ENCODE data around the gene SLC22A8.

Gene SLC22A8

DNA sequence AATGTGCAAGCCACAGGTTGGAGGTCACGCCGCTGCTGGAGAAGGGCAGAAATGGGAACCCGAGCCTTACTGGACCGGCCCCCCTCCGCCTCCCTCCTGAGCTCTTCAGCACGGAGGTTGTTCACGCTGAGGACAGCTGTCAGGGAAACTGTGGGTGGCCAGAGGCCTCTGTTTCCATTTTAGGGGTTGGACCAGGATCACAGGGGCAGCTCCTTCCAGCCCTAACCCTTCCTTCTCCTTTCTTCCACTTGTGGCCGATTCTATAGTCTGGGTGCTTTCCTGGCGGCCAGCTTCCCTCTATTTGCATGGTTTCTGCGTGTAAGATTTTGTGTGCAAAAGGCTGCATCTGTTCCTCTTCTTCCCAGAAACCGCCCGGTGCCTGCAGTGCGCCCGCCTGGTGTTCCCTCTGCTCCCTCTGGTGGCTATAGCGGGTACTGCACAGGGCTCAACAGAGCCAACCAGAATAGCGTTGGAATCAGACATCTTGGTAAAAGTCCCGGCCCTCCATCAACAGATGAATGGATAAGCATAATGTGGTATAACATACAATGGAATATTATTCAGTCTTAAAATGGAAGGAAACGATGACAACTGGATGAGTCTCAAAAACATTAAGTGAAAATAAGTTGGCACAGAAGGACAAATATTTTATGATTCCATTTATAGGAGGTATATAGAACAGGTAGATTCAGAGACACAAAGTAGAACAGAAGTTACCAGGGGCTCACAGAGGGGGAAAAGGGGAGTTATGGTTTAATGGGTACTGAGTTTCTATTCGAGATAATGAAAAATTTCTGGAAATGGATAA lies 8.4 kb upstream of the SLC22A8 start:
- H3K79me1 ChIP-seq (replicated peaks; ENCODE audit: low read length, poor library complexity, severe bottlenecking): no peaks in the 10 kb centered on the region
- WGBS: 27% methylated on average over 17 of the region's 19 CpGs
- no peak overlapping the region for H2BK120ac ChIP-seq (ENCODE audit: low read depth, low read length)
- H3K27ac ChIP-seq (ENCODE audit: low read length, poor library complexity, severe bottlenecking): no peak overlapping the region
- no peak overlapping the region for H2AFZ ChIP-seq (ENCODE audit: low read depth, low read length)
- H2AK5ac ChIP-seq (ENCODE audit: low read length, severe bottlenecking): no peak overlapping the region
- no peak overlapping the region for H3K4me3 ChIP-seq (ENCODE audit: insufficient read depth in 1 of 2, low read depth in 1 of 2, low read length in 2 of 2)
- no peak overlapping the region for H2BK5ac ChIP-seq (ENCODE audit: low read depth, low read length, poor library complexity, severe bottlenecking)
- peaks cover 40 to 41% of the 10 kb centered on the region in 2 experiments for H3K27me3 ChIP-seq (ENCODE audit: control insufficient read depth in 1 of 2, insufficient read depth in 1 of 2, low read length in 2 of 2)
- peaks cover 4% of the 10 kb centered on the region for H3K9me3 ChIP-seq (ENCODE audit: control insufficient read depth, low read length)
- H3K9ac ChIP-seq (ENCODE audit: low read length): no peak overlapping the region
- H3K4ac ChIP-seq (ENCODE audit: low read depth in 1 of 2, low read length in 2 of 2): no peak overlapping the region
- no peak overlapping the region for H4K91ac ChIP-seq (ENCODE audit: low read length)
- H3K23ac ChIP-seq (ENCODE audit: low read length in 2 of 2): no peak overlapping the region
- no peak overlapping the region for H3K14ac ChIP-seq (ENCODE audit: low read length in 2 of 2)
- H2BK15ac ChIP-seq (ENCODE audit: low read depth, poor library complexity, severe bottlenecking): no peak overlapping the region
- no peak overlapping the region for H4K8ac ChIP-seq (ENCODE audit: low read length)
- H3K4me1 ChIP-seq (ENCODE audit: control insufficient read depth, insufficient read depth, low read depth, low read length): peaks cover 9% of the 10 kb centered on the region
- peak overlapping the region; percentile 53 for H3K4me2 ChIP-seq (ENCODE audit: low read length, poor library complexity, severe bottlenecking)
- peak; percentile 64 for DNase-seq
- no peak overlapping the region for H2BK12ac ChIP-seq (ENCODE audit: low read length in 2 of 2)
- no peaks in the 10 kb centered on the region for H3K36me3 ChIP-seq (ENCODE audit: control insufficient read depth in 1 of 2, insufficient read depth in 2 of 2, low read depth in 1 of 2, low read length in 2 of 2)
- no peak overlapping the region for H3K18ac ChIP-seq (ENCODE audit: low read depth in 1 of 2, low read length in 2 of 2)

DNA sequence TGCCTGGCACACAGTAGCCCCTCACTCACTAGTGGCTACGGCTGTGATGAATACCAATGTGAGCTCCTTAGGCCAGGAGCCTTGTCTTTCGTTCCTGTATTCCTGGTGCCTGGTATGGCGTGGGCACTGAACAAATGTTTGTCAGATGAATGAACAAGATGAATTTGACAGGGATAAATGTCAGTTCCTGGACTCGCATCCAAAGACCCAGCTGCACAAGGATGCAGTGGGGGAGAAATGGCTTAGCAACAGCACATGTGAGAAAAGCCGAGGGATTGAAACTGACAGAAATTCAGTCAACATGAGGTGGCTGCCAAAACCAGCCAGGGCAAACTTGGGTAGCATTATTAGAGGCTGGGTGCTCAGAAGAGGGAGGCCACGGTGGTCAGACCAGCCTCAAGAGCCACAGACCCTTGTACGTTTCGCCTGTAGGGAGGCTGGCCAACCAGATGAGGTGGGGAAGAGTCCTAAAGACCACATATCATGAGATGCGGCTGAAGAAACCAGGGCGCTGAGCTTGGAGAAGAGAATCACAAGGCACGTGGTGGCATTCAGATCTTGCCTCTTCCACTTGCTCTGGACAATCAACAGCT lies 7.7 kb upstream of the SLC22A8 start:
- Histone ChIP-seq H3K23ac (ENCODE audit: low read length in 2 of 2) (no peak overlapping the region), H3K9ac (ENCODE audit: low read length) (no peak overlapping the region), H3K9me3 (ENCODE audit: control insufficient read depth, low read length) (no peaks in the 10 kb centered on the region), H2AK5ac (ENCODE audit: low read length, severe bottlenecking) (no peak overlapping the region), H3K4ac (ENCODE audit: low read depth in 1 of 2, low read length in 2 of 2) (no peak overlapping the region), H3K14ac (ENCODE audit: low read length in 2 of 2) (no peak overlapping the region), H3K79me1 (replicated peaks; ENCODE audit: low read length, poor library complexity, severe bottlenecking) (no peaks in the 10 kb centered on the region), H2BK15ac (ENCODE audit: low read depth, poor library complexity, severe bottlenecking) (no peak overlapping the region), H3K36me3 (ENCODE audit: control insufficient read depth in 1 of 2, insufficient read depth in 2 of 2, low read depth in 1 of 2, low read length in 2 of 2) (no peaks in the 10 kb centered on the region), H2BK5ac (ENCODE audit: low read depth, low read length, poor library complexity, severe bottlenecking) (no peak overlapping the region), H3K4me3 (ENCODE audit: insufficient read depth in 1 of 2, low read depth in 1 of 2, low read length in 2 of 2) (peak overlapping the region in 1 of 2 experiments; percentile 3), H3K18ac (ENCODE audit: low read depth in 1 of 2, low read length in 2 of 2) (no peak overlapping the region), H4K91ac (ENCODE audit: low read length) (no peak overlapping the region), H2BK120ac (ENCODE audit: low read depth, low read length) (no peak overlapping the region), H3K4me2 (ENCODE audit: low read length, poor library complexity, severe bottlenecking) (peak overlapping the region; percentile 53), H3K4me1 (ENCODE audit: control insufficient read depth, insufficient read depth, low read depth, low read length) (peaks cover 9% of the 10 kb centered on the region), H2AFZ (ENCODE audit: low read depth, low read length) (no peak overlapping the region), H2BK12ac (ENCODE audit: low read length in 2 of 2) (no peak overlapping the region), H4K8ac (ENCODE audit: low read length) (no peak overlapping the region), H3K27ac (ENCODE audit: low read length, poor library complexity, severe bottlenecking) (no peak overlapping the region), H3K27me3 (ENCODE audit: control insufficient read depth in 1 of 2, insufficient read depth in 1 of 2, low read length in 2 of 2) (peaks cover 48% of the 10 kb centered on the region in 2 experiments)
- DNase-seq: no peak
- WGBS: 84% methylated on average over 11 of the region's 11 CpGs

DNA sequence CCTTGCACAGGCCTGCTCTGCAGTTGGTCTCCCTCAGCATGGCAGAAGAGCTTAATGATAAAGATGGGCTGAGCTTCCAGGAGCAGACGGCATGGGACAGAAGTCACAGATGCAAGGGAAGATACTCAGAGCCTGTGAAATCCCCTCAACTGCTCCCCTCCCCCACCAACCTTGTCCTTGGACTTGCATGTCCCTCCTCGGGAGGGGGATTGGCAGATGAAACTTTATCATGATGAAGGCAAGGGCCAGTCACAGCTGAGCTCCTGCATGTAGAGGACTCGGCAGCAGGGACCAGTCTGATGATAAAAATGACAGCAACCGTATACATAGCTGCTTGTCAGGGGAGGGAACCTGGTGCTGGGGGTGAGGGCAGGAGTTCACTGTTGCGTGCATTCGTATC lies 6.8 kb upstream of the SLC22A8 start:
- Histone ChIP-seq H2AFZ (ENCODE audit: low read depth, low read length) (no peak overlapping the region), H3K4ac (ENCODE audit: low read depth in 1 of 2, low read length in 2 of 2) (no peak overlapping the region), H3K23ac (ENCODE audit: low read length in 2 of 2) (peak overlapping the region in 1 of 2 experiments; percentile 41), H4K91ac (ENCODE audit: low read length) (no peak overlapping the region), H3K79me1 (replicated peaks; ENCODE audit: low read length, poor library complexity, severe bottlenecking) (no peaks in the 10 kb centered on the region), H3K27me3 (ENCODE audit: control insufficient read depth in 1 of 2, insufficient read depth in 1 of 2, low read length in 2 of 2) (peaks cover 49 to 56% of the 10 kb centered on the region in 2 experiments), H3K9me3 (ENCODE audit: control insufficient read depth, low read length) (no peaks in the 10 kb centered on the region), H2BK12ac (ENCODE audit: low read length in 2 of 2) (no peak overlapping the region), H2BK15ac (ENCODE audit: low read depth, poor library complexity, severe bottlenecking) (no peak overlapping the region), H2AK5ac (ENCODE audit: low read length, severe bottlenecking) (no peak overlapping the region), H2BK5ac (ENCODE audit: low read depth, low read length, poor library complexity, severe bottlenecking) (no peak overlapping the region), H3K18ac (ENCODE audit: low read depth in 1 of 2, low read length in 2 of 2) (no peak overlapping the region), H3K27ac (ENCODE audit: low read length, poor library complexity, severe bottlenecking) (no peak overlapping the region), H3K4me3 (ENCODE audit: insufficient read depth in 1 of 2, low read depth in 1 of 2, low read length in 2 of 2) (no peak overlapping the region), H3K4me2 (ENCODE audit: low read length, poor library complexity, severe bottlenecking) (no peak overlapping the region), H3K4me1 (ENCODE audit: control insufficient read depth, insufficient read depth, low read depth, low read length) (peaks cover 10% of the 10 kb centered on the region), H3K36me3 (ENCODE audit: control insufficient read depth in 1 of 2, insufficient read depth in 2 of 2, low read depth in 1 of 2, low read length in 2 of 2) (no peaks in the 10 kb centered on the region), H3K9ac (ENCODE audit: low read length) (no peak overlapping the region), H4K8ac (ENCODE audit: low read length) (no peak overlapping the region), H3K14ac (ENCODE audit: low read length in 2 of 2) (no peak overlapping the region), H2BK120ac (ENCODE audit: low read depth, low read length) (no peak overlapping the region)
- 66% methylated on average over 6 of the region's 6 CpGs for WGBS
- DNase-seq: no peak

DNA sequence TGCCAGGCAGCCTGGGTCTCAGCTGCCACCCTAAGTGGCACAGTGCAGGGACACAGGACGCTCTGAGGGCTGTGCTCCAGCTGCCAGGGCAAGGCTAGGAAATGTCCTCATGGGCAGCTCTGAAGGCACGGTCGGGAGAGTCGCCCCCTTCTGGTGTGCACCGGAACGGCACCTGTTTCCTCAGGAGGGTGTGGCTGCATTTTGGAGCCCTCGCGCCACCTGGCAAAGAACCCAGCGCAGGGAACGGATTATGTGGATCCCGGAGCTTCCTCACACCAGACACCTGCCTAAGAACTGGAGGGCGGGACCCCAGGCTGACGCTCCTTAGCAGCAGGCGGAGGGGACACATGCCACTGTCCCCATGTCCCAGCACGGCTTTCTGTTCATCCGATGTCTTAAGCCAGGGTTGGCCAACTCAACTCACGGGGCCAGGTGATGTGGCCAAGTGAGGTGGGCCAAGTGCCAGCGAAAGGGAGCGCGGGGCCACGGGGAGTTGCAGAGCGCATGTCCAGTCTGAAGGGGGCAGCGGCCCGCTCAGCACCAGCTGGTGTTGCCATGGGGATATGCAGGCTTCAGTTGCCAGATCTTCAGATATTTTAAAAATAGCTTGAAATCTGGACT lies 5.1 kb upstream of the SLC22A8 start:
- Histone ChIP-seq H3K27me3 (ENCODE audit: control insufficient read depth in 1 of 2, insufficient read depth in 1 of 2, low read length in 2 of 2) (peaks cover 58 to 69% of the 10 kb centered on the region in 2 experiments), H2BK15ac (ENCODE audit: low read depth, poor library complexity, severe bottlenecking) (no peak overlapping the region), H2BK5ac (ENCODE audit: low read depth, low read length, poor library complexity, severe bottlenecking) (no peak overlapping the region), H3K14ac (ENCODE audit: low read length in 2 of 2) (no peak overlapping the region), H3K4me1 (ENCODE audit: control insufficient read depth, insufficient read depth, low read depth, low read length) (peaks cover 16% of the 10 kb centered on the region), H2BK120ac (ENCODE audit: low read depth, low read length) (no peak overlapping the region), H3K9ac (ENCODE audit: low read length) (no peak overlapping the region), H3K9me3 (ENCODE audit: control insufficient read depth, low read length) (no peaks in the 10 kb centered on the region), H3K4me3 (ENCODE audit: insufficient read depth in 1 of 2, low read depth in 1 of 2, low read length in 2 of 2) (no peak overlapping the region), H3K79me1 (replicated peaks; ENCODE audit: low read length, poor library complexity, severe bottlenecking) (no peaks in the 10 kb centered on the region), H2AK5ac (ENCODE audit: low read length, severe bottlenecking) (no peak overlapping the region), H4K91ac (ENCODE audit: low read length) (no peak overlapping the region), H3K4ac (ENCODE audit: low read depth in 1 of 2, low read length in 2 of 2) (no peak overlapping the region), H2BK12ac (ENCODE audit: low read length in 2 of 2) (no peak overlapping the region), H4K8ac (ENCODE audit: low read length) (no peak overlapping the region), H3K4me2 (ENCODE audit: low read length, poor library complexity, severe bottlenecking) (no peak overlapping the region), H3K23ac (ENCODE audit: low read length in 2 of 2) (no peak overlapping the region), H3K36me3 (ENCODE audit: control insufficient read depth in 1 of 2, insufficient read depth in 2 of 2, low read depth in 1 of 2, low read length in 2 of 2) (no peaks in the 10 kb centered on the region), H2AFZ (ENCODE audit: low read depth, low read length) (no peak overlapping the region), H3K27ac (ENCODE audit: low read length, poor library complexity, severe bottlenecking) (no peak overlapping the region), H3K18ac (ENCODE audit: low read depth in 1 of 2, low read length in 2 of 2) (no peak overlapping the region)
- 54% methylated on average over 19 of the region's 24 CpGs for WGBS
- DNase-seq: no peak
